HG02870 (cell line): ENCODE data around the gene ECSIT.
A peak's percentile ranks its signal among the peaks of the same experiment; 100 is the strongest.

Experiments
- ATAC-seq: cut with Tn5 transposase; IDR thresholded peaks from one replicate; pipeline ENCODE4 v1.9.1; 2021; ENCODE audit warnings: mild to moderate bottlenecking, moderate library complexity; ENCODE audit not compliant: unreplicated experiment

ECSIT gene

GRCh38 chr19:11550265-11550664 lies 21.3 kb upstream of the ECSIT start:
- ATAC-seq, result no peak

- no peak for ATAC-seq
Observed at GRCh38 chr19:11549386-11549953, 20.5 kb upstream of the ECSIT start.

- no peak for ATAC-seq
Observed at GRCh38 chr19:11547929-11548700, 19.2 kb upstream of the ECSIT start.

GRCh38 chr19:11541238-11541637 lies 12.3 kb upstream of the ECSIT start:
- no peak for ATAC-seq

GRCh38 chr19:11540645-11541044 lies 11.7 kb upstream of the ECSIT start:
- ATAC-seq, result no peak

- no peak for ATAC-seq
Observed at GRCh38 chr19:11539495-11540365, 10.8 kb upstream of the ECSIT start.

- ATAC-seq, result no peak
Observed at GRCh38 chr19:11538232-11539036, 9.5 kb upstream of the ECSIT start, which contains the start of gene CNN1. Gene CNN1 (plus strand): TSS chr19:11538851. CDS start chr19:11538928, 77 bp downstream.

- no peak for ATAC-seq
Observed at GRCh38 chr19:11535792-11536595, 7.1 kb upstream of the ECSIT start.

GRCh38 chr19:11534948-11535347 lies 6.0 kb upstream of the ECSIT start:
- ATAC-seq, result no peak

- no peak for ATAC-seq
Observed at GRCh38 chr19:11534538-11534937, 5.6 kb upstream of the ECSIT start.

- no peak for ATAC-seq
Observed at GRCh38 chr19:11530432-11530831, 1.5 kb upstream of the ECSIT start.

- ATAC-seq, result no peak
Observed at GRCh38 chr19:11519138-11519537, 9.8 kb downstream of the ECSIT start.

GRCh38 chr19:11513946-11514345 lies 15.0 kb downstream of the ECSIT start:
- no peak for ATAC-seq

- no peak for ATAC-seq
Observed at GRCh38 chr19:11510444-11510843, 18.5 kb downstream of the ECSIT start.

GRCh38 chr19:11507370-11508078 lies 21.4 kb downstream of the ECSIT start:
- ATAC-seq, result no peak

GRCh38 chr19:11506967-11507366 lies 22.0 kb downstream of the ECSIT start:
- no peak for ATAC-seq

- ATAC-seq, result peak; percentile 28
Observed at GRCh38 chr19:11506101-11506555, 22.8 kb downstream of the ECSIT start.

- peak; percentile 52 for ATAC-seq
Observed at GRCh38 chr19:11505504-11506100, 23.3 kb downstream of the ECSIT start, which contains the start of gene ZNF653. Gene ZNF653 (minus strand): TSS chr19:11505839. CDS start chr19:11505786, 53 bp downstream.
